Measurements from ENCODE around the gene ADCYAP1R1. TPM values are rescaled to one million over a fixed set of nuclear protein-coding genes. Genes with fewer than 3 reads are reported as not detected.
"Not testable (repeated sequence)": the region's sequence is repeated elsewhere in the genome, so short reads cannot be mapped to it uniquely, and the experiment has no call there.

ADCYAP1R1 gene
- total RNA-seq, 1 donor from 2014 or later, result 4.8 TPM

DNA sequence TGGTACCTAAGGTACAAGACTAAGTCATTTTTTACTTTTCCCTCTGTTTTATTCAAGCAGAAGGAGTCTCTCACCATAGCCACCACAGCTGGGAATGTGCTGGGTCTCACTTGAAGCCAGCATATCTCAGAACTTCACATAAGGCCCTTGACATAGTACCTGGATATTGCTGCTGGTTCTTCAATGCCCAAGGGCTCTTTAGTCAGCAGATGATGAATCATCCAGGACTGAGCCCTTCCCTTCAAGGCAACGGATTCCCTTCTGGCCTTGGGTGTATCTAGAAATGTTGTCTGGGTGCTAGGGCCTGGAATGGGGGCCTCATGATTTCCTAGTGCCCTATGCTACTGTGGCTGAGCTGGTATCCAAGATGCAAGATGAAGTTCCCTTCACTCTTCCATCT lies 93.9 kb downstream of the ADCYAP1R1 start:
- intact Hi-C loops (cut with DNase I), result no loop called here
- DNase-seq (no peak), ATAC-seq (ENCODE audit: poor library complexity) (no peak)

DNA sequence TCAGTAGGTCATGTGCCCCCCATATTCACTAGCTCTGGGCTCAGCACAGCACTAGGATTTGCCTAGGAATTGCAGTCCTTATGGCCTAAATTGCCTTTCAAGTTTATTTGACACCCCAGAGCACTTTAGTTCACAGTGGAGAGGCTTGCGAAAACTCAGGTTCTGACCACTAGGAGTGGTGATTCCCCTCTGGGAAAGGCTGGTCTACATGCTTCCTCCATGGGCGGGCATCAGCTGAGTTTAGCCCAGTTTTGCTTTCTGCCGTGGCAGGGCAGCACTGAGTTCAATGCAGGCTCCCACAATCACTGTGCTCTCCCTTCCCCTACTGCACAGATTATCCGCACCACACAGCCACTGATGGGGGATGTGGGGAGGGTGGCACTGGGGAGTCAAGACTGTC lies 94.4 kb downstream of the ADCYAP1R1 start:
- intact Hi-C loops (cut with DNase I), result no loop called here
- ATAC-seq (ENCODE audit: poor library complexity), result no peak
- DNase-seq, result no peak

DNA sequence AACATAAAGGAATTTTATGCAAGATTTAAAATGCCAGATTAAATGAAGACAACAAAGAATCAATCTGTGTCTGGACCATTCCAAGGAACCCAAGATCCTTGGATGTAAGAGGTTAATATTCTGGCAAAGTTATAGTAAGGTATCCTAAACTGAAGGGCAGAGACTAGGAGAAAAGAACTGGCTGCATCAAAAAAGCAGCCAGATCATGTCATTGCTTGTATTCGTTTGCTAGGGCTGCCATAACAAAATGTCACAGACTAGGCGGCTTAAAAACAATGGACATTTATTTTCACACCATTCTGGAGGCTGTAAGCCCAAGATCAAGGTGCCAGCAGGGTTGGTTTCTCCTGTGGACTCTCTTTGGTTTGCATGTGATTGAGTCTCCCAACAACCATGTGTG lies 99.7 kb downstream of the ADCYAP1R1 start:
- intact Hi-C loops (cut with DNase I), result no loop called here
- ATAC-seq (ENCODE audit: poor library complexity) (no peak), DNase-seq (no peak)

DNA sequence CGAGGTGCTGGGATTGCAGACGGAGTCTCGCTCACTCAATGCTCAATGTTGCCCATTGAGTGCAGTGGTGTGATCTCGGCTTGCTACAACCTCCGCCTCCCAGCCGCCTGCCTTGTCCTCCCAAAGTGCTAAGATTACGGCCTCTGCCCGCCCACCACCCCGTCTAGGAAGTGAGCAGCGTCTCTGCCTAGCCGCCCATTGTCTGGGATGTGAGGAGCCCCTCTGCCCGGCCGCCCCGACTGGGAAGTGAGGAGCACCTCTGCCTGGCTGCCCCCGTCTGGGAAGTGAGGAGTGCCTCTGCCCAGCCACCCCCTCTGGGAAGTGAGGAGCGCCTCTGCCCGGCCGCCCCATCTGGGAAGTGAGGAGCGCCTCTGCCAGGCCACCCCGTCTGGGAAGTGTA lies 101.2 kb downstream of the ADCYAP1R1 start:
- ATAC-seq (ENCODE audit: poor library complexity); intact Hi-C loops (cut with DNase I); DNase-seq: not testable (repeated sequence)

DNA sequence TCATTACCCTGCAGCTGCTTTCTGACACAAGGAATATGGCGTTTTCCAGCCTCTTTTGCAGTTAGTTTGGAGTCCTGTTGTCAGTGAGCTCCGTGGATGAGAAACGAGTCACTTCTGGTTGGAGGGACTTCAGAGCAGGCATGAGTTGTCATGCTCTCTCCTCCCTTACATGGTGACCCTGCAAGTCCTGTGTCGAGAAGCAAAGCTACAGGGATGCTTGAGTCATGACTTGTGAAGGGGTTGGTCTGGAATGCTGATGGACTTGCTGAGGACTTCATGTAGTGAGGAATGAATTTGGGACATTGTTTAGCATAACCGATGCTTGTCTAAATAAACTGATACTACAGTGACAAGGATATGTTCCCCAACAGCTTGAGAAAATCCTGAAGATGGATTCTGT lies 108.8 kb downstream of the ADCYAP1R1 start:
- intact Hi-C loops (cut with DNase I), result no loop called here
- no peak for DNase-seq
- no peak for ATAC-seq (ENCODE audit: poor library complexity)

Other genes starting within 250 kb of the ADCYAP1R1 start
- 236 TPM for gene AQP1, start 140.5 kb upstream of the ADCYAP1R1 start, total RNA-seq
- not detected for gene GHRHR, start 88.4 kb upstream of the ADCYAP1R1 start, total RNA-seq